AG04450 (cell line): ENCODE measurements around the gene ZNF142. TPM values are rescaled to one million over a fixed set of nuclear protein-coding genes. Genes with fewer than 3 reads are reported as not detected.

ENCODE experiments used
- CTCF ChIA-PET: fragments of 300-600, 350-600 bp; formaldehyde crosslinking; extraction: SDS; loops from one replicate; lab custom pipeline; 2022; ENCODE audit warnings: antibody characterized with exemption, inconsistent platforms; lab: Charles Lee
- POLR2A ChIA-PET: fragments of 350-600 bp; formaldehyde crosslinking; extraction: SDS; loops from one replicate; lab custom pipeline; 2021; ENCODE audit warnings: antibody characterized with exemption, inconsistent platforms; lab: Yijun Ruan, JAX
- DNase-seq: peaks from one replicate; pipeline ENCODE4 v3.0.0-alpha.2; 2011; ENCODE audit warnings: low read depth, low spot score
- H3K27ac ChIP-seq: one replicate; pipeline ENCODE4 v1.5.1; 2012; ENCODE audit warnings: low read depth, low read length, control low read depth
- H3K27me3 ChIP-seq: one replicate; pipeline ENCODE4 v1.6.0; 2012; ENCODE audit warnings: low read length; ENCODE audit not compliant: control insufficient read depth, insufficient read depth
- H3K4me3 ChIP-seq: 2 replicates; pipeline ENCODE4 v1.5.1; 2011; ENCODE audit warnings: mild to moderate bottlenecking, low read depth, low read length, control low read depth
- H3K9me3 ChIP-seq: 2 replicates; pipeline ENCODE4 v1.5.1; 2012; ENCODE audit warnings: low read length; ENCODE audit not compliant: control insufficient read depth, insufficient read depth
- polyA plus RNA-seq: library from polyadenylated mRNA; depleted of rRNA; stranded (reverse); fragments of >200 nt; gene quantifications from 2 replicates; pipeline ENCODE4 v1.2.3, GENCODE V29; 2011
- TF ChIP-seq, protein P1 (sequence below): IDR thresholded peaks from 2 replicates; pipeline ENCODE4 v1.5.1; 2011; ENCODE audit warnings: low read depth, low read length, control low read depth, inconsistent platforms

ZNF142 gene
- polyA plus RNA-seq, 1 experiment = 3.5 TPM

DNA sequence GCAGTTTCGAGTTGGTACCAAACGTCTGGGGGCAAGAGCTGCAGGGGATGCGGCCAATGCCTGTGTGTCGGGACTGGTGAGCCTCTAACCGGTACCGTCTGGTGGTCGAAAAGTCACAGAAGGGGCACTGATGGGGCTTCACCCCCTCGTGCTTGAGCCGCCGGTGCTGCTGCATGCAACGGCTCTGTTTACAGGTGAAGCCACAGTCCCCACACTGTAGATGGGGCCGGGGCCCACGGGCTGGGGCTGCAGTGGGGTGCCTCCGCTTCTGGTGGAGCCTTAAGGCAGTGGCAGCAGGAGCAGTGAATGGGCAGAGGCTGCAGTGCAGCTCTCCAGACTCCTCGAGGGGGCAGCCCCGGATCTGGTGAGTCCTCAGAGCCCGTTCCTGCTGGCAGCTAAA lies 16.6 kb downstream of the ZNF142 start:
- Histone ChIP-seq H3K4me3 (no peak overlapping the region), H3K9me3 (no peaks in the 10 kb centered on the region), H3K27me3 (no peaks in the 10 kb centered on the region), H3K27ac (no peak overlapping the region)
- TF ChIP-seq, protein P1, sequence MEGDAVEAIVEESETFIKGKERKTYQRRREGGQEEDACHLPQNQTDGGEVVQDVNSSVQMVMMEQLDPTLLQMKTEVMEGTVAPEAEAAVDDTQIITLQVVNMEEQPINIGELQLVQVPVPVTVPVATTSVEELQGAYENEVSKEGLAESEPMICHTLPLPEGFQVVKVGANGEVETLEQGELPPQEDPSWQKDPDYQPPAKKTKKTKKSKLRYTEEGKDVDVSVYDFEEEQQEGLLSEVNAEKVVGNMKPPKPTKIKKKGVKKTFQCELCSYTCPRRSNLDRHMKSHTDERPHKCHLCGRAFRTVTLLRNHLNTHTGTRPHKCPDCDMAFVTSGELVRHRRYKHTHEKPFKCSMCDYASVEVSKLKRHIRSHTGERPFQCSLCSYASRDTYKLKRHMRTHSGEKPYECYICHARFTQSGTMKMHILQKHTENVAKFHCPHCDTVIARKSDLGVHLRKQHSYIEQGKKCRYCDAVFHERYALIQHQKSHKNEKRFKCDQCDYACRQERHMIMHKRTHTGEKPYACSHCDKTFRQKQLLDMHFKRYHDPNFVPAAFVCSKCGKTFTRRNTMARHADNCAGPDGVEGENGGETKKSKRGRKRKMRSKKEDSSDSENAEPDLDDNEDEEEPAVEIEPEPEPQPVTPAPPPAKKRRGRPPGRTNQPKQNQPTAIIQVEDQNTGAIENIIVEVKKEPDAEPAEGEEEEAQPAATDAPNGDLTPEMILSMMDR = no peak
- no peak for DNase-seq
- POLR2A ChIA-PET = no interaction called here
- CTCF ChIA-PET = interaction anchor here (2.0 kb wide), 1 partner anchor 205 kb away, joined by 5 read pairs; no protein-coding TSS in a partner anchor

DNA sequence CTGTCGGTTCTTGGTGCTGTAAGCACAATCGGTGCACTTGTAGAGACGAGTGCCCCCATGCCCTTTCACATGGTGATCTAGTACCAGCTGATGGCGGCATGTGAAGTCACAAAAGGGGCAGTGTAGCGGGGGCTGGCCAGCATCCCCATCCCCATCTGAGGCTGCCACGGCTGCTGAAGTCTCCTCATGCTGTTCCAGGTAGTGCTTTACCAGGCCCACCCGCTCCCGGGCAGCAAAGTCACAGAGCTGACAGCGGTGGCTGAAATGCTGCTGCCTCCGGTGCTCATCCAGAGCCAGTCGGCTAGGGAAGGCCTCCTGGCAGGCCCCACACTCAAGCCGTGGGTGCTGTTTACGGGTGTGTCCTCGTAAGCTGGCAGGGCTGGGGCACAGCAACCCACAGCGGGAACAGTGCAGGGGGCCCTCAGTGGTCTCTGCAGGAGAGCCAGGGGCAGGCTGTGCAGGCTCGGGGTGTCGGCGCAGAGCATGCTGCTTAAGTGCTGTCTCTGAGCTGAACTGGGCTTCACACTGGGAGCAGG lies 17.2 kb downstream of the ZNF142 start:
- DNase-seq = no peak
- TF ChIP-seq, protein P1 = no peak
- Histone ChIP-seq H3K27me3 (no peaks in the 10 kb centered on the region), H3K4me3 (no peak overlapping the region), H3K27ac (no peak overlapping the region), H3K9me3 (no peaks in the 10 kb centered on the region)
- ChIA-PET POLR2A (no interaction called here), CTCF (interaction anchor here (2.0 kb wide), 1 partner anchor 205 kb away, joined by 5 read pairs; no protein-coding TSS in a partner anchor)

DNA sequence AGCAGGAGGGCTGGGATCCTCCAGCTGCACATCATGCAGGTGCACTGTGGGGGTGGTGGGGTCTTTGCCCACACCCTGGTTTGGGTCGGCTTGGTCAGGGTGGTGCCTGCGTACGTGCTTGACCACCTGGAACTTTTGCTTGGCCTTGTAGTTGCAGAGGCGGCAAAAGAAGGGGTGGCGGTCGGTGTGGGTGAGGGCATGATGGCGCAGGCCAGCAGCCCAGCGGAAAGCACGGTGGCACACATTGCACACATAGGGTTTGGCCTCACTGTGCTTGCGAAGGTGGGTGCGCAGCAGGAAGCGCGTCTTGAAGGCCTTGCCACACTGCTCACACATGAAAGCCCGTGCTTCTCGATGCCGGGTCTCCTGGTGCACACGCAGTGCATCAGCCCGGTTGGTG lies 21.1 kb downstream of the ZNF142 start:
- CTCF ChIA-PET = interaction anchor here (1.6 kb wide), 1 partner anchor 10 kb away, joined by 5 read pairs; no protein-coding TSS in a partner anchor
- no peaks in the 10 kb centered on the region for H3K27me3 ChIP-seq
- H3K27ac ChIP-seq = no peak overlapping the region
- DNase-seq = no peak
- TF ChIP-seq, protein P1 = no peak
- no peak overlapping the region for H3K4me3 ChIP-seq
- POLR2A ChIA-PET = no interaction called here
- H3K9me3 ChIP-seq = no peaks in the 10 kb centered on the region

DNA sequence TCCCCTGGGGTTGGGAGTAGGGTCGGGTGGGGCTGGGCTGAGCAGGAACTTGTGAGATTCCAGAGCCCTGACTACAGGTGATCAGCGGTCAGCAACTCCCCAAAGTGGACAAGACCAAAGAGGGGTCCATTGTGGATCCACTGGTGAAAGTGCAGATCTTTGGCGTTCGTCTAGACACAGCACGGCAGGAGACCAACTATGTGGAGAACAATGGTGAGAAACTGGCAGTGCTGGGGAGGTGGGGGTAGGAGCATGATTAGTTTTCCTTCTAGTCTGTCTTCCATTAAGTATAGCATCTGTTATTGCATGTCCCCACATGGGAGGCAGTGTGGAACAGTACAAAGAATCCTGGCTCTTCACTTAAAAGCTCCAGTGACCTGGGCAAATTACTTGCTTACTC lies 23.7 kb downstream of the ZNF142 start:
- CTCF ChIA-PET = interaction anchor here (1.2 kb wide), 1 partner anchor 12 kb away, joined by 3 read pairs; no protein-coding TSS in a partner anchor
- Histone ChIP-seq H3K27ac (no peak overlapping the region), H3K4me3 (no peak overlapping the region), H3K27me3 (no peaks in the 10 kb centered on the region), H3K9me3 (no peaks in the 10 kb centered on the region)
- TF ChIP-seq, protein P1 = no peak
- POLR2A ChIA-PET = no interaction called here
- no peak for DNase-seq

DNA sequence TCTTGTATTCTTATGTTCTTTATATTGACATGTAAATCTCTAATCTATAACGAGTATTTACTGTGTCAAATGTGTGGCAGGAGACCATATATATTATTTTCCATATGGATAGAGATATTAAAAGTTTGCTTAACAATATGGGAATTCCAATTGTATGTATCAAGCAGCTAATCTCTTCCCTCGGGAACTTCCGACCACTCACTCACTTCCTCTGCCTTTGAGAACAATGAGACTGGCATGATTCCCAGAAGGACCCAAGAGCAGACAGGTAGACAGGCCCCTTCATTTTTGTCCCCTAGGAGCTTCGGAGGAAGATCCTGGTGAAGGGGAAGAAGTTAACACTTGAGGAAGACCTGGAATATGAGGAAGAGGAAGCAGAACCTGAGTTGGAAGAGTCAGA lies 27.6 kb downstream of the ZNF142 start:
- Histone ChIP-seq H3K27ac (no peak overlapping the region), H3K27me3 (no peaks in the 10 kb centered on the region), H3K9me3 (no peaks in the 10 kb centered on the region), H3K4me3 (no peak overlapping the region)
- TF ChIP-seq, protein P1 = no peak
- ChIA-PET POLR2A (no interaction called here), CTCF (interaction anchor here (1.3 kb wide), 1 partner anchor 16 kb away, joined by 5 read pairs; no protein-coding TSS in a partner anchor)
- DNase-seq = no peak
